GM06990 (cell line): ENCODE data around the gene ARHGAP18.

Experiments used
- DNase-seq: peaks from one replicate; pipeline ENCODE4 v3.0.0-alpha.2; 2011; ENCODE audit not compliant: insufficient read length; ENCODE audit errors: extremely low read depth
- H3K27me3 ChIP-seq: replicated peaks from 2 replicates; pipeline ENCODE4 v1.6.0; 2011; ENCODE audit warnings: low read length; ENCODE audit not compliant: control insufficient read depth, insufficient read depth
- H3K36me3 ChIP-seq: 2 replicates; pipeline ENCODE4 v1.5.1; 2011; ENCODE audit warnings: low read length; ENCODE audit not compliant: control insufficient read depth, insufficient read depth
- H3K4me3 ChIP-seq: replicated peaks from 2 replicates; pipeline ENCODE4 v1.5.1; 2011; ENCODE audit warnings: low read depth, mild to moderate bottlenecking, control low read depth, low read length
- TF ChIP-seq, protein P1 (sequence below): IDR thresholded peaks from 2 replicates; pipeline ENCODE4 v1.5.1; 2011; ENCODE audit warnings: low read length, control low read depth, mild to moderate bottlenecking, inconsistent platforms; ENCODE audit not compliant: insufficient read depth, poor library complexity, severe bottlenecking

The ARHGAP18 gene

DNA sequence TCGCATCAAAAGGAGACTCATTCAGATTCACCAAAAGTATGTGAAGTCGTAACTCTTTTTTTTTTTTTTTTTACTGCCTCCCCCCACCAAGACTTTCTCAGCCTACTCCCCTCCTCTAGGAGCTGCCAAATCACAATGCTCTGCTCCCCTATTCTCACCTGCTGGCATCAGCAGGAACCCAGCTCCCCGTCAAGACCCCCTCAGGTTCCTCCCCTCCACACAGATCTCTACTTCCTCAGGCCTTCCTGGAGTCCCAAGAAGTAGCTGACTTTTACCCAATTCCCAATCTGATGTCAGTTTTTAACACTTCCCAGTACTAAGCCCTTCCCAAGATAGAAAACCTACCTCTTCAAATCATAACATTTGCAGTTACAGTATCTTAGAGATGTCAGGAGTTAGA is 39.3 kb downstream of the ARHGAP18 start:
- TF ChIP-seq, protein P1, sequence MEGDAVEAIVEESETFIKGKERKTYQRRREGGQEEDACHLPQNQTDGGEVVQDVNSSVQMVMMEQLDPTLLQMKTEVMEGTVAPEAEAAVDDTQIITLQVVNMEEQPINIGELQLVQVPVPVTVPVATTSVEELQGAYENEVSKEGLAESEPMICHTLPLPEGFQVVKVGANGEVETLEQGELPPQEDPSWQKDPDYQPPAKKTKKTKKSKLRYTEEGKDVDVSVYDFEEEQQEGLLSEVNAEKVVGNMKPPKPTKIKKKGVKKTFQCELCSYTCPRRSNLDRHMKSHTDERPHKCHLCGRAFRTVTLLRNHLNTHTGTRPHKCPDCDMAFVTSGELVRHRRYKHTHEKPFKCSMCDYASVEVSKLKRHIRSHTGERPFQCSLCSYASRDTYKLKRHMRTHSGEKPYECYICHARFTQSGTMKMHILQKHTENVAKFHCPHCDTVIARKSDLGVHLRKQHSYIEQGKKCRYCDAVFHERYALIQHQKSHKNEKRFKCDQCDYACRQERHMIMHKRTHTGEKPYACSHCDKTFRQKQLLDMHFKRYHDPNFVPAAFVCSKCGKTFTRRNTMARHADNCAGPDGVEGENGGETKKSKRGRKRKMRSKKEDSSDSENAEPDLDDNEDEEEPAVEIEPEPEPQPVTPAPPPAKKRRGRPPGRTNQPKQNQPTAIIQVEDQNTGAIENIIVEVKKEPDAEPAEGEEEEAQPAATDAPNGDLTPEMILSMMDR: no peak
- no peaks in the 10 kb centered on the region for H3K27me3 ChIP-seq
- DNase-seq: no peak
- no peak overlapping the region for H3K4me3 ChIP-seq
- H3K36me3 ChIP-seq: no peaks in the 10 kb centered on the region

DNA sequence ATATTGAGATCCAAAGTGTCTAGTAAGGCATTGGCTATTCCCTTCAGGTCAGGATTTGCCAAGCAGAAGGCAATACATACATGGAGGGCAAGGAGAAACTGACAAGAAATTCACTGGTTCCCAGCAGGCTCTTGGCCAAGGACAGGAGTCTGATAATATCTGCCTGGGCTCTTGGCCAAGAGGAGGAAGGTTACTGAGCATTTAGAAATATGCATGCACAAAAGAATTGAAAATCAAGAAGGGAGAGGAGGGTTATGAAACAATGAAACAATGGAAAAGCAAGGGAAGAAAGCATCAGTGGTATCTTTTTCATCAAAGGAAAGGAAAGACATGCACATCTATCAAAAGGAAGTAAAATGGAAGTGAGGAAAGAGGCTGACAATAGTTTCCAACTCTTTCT is 42.4 kb downstream of the ARHGAP18 start:
- DNase-seq: no peak

DNA sequence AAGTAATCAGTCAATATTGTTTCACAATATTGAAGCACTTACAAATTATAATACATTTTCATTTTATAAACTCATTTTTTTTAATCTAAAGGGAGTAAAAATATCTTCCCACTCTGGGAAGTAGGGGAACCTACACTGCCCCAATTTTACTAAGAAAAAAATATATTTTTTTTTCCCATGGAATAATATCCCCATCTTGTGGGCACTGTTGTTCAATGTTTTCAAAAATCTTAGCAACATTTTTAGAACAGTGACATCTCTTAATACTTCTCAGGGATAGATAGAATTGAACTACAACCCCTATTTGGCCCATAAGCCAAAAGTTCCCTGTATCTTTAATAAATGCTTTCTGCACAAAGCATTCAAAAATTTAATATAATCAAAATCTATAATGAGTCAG is 42.9 kb downstream of the ARHGAP18 start:
- Histone ChIP-seq H3K4me3 (no peak overlapping the region), H3K36me3 (no peaks in the 10 kb centered on the region), H3K27me3 (no peaks in the 10 kb centered on the region)
- TF ChIP-seq, protein P1: no peak
- no peak for DNase-seq

More for the DNA sequence above, 42.4 kb downstream of the ARHGAP18 start:
- Histone ChIP-seq H3K36me3 (no peaks in the 10 kb centered on the region), H3K27me3 (no peaks in the 10 kb centered on the region), H3K4me3 (no peak overlapping the region)
- TF ChIP-seq, protein P1: no peak

DNA sequence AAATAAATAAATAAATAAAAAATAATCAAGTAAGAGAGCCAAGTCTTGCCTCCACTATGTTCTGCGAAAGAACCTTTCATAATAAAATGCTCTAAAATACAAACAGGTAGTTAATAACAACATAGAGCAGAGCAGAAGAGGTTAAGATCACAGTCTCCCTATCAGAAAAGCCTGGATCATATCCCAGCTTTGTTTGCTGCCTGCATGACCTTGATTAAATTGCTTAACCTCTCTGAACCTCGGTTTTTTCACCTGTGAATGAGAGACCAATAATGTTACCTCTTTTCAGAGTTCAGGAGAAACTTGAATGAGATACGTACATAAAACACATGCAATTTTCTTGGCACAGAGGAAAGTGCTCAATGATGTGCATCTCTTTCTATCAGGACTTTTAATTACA is 44.4 kb downstream of the ARHGAP18 start:
- H3K4me3 ChIP-seq: no peak overlapping the region
- no peak for DNase-seq
- no peaks in the 10 kb centered on the region for H3K36me3 ChIP-seq
- TF ChIP-seq, protein P1: no peak
- no peaks in the 10 kb centered on the region for H3K27me3 ChIP-seq

DNA sequence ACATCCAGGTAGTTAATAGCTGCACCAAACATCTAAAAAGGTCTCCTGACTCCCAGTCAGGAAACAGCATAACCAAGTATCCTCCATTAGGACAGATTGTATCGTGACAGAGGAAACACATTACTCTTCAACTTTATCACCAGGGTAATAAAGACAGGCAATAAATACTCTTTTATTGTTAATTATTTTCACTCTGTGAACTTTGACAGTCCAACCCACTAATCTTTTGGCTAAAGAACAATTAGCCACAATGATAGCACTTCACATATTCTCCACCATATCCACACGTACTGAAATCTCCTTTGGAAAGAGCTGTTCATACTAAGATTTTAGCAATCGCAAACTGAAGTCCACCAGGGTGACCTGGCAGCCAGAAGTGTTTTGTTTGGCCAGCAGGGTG is 46.4 kb downstream of the ARHGAP18 start:
- Histone ChIP-seq H3K4me3 (no peak overlapping the region), H3K27me3 (no peaks in the 10 kb centered on the region), H3K36me3 (no peaks in the 10 kb centered on the region)
- DNase-seq: no peak
- TF ChIP-seq, protein P1: no peak

DNA sequence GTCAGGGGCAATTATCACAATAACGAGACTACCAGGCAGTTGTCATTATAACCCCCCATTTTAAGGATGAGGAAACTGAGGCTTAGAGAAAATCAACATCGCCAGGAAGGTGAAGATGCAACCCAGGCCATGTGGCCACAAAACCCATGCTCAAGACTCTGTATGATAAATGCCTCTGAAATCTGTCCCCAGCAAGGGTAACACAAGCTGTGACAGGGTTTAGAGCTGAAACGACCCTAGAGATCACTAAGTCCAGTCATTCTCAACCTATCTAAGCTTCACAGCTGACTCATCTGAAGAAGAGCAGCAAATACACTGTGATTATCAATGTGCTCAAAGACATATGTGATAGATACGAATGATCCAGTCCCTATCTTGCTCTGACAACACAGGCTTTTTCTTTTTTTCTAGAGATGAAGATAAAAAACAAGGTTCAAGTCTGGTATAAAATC is 47.0 kb downstream of the ARHGAP18 start:
- peak; percentile 57 for DNase-seq
- H3K4me3 ChIP-seq: no peak overlapping the region
- no peaks in the 10 kb centered on the region for H3K36me3 ChIP-seq
- H3K27me3 ChIP-seq: no peaks in the 10 kb centered on the region
- TF ChIP-seq, protein P1: no peak
